ENCODE measurements around the gene ABCA7.

Gene ABCA7

DNA sequence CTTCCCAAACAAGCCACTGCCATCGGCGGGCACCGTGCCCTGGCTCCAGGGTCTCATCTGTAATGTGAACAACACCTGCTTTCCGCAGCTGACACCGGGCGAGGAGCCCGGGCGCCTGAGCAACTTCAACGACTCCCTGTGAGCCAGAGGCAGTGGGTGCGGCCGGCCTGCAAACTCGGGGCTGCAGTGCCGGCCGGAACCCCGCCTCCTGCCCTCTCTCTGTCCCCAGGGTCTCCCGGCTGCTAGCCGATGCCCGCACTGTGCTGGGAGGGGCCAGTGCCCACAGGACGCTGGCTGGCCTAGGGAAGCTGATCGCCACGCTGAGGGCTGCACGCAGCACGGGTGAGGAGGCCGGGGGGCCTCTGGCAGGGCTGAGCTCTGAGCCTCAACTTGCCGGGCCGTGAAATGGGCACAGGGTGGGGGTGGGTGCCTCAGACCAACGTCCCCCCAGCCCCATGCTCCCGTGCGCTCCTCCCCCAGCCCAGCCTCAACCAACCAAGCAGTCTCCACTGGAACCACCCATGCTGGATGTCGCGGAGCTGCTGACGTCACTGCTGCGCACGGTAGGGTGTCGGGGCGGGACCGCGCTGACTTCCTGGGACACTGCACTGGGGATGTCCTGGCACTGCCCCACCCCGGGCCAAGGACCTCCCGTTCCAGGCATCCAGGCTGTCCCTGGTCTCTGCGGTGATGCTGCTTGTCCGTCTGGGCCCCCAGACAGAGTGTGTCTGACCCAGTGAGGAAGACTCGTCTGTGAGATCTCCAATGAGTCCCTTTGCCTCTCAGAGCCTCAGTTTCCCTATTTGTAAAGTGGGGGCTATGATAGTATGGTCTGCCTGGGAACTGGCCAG lies 2.2 kb downstream of the ABCA7 start:
- Histone ChIP-seq H4K20me1 (ENCODE audit: low read depth, low read length) (no peaks in the 10 kb centered on the region), H3K27ac (ENCODE audit: low read depth, low read length) (no peak overlapping the region), H3K27me3 (ENCODE audit: low read length) (no peaks in the 10 kb centered on the region), H3K79me2 (ENCODE audit: insufficient read depth, low read length) (peaks cover 13% of the 10 kb centered on the region), H3F3A (ENCODE audit: insufficient read depth) (peaks cover 31% of the 10 kb centered on the region), H3K4me3 (ENCODE audit: insufficient read depth, low read length, poor library complexity, severe bottlenecking) (no peak overlapping the region), H3K9ac (ENCODE audit: low read length) (no peak overlapping the region), H3K9me3 (ENCODE audit: insufficient read depth, low read length) (no peaks in the 10 kb centered on the region), H3K4me2 (ENCODE audit: low read depth, low read length, poor library complexity, severe bottlenecking) (no peak overlapping the region), H3K9me2 (replicated peaks; ENCODE audit: insufficient read depth, low read length) (no peaks in the 10 kb centered on the region), H2AFZ (ENCODE audit: low read depth, low read length, severe bottlenecking) (no peak overlapping the region), H3K36me3 (ENCODE audit: low read length) (peaks cover 4% of the 10 kb centered on the region; the same call in 1 of the 2 replicates)
- TF ChIP-seq, protein P1, sequence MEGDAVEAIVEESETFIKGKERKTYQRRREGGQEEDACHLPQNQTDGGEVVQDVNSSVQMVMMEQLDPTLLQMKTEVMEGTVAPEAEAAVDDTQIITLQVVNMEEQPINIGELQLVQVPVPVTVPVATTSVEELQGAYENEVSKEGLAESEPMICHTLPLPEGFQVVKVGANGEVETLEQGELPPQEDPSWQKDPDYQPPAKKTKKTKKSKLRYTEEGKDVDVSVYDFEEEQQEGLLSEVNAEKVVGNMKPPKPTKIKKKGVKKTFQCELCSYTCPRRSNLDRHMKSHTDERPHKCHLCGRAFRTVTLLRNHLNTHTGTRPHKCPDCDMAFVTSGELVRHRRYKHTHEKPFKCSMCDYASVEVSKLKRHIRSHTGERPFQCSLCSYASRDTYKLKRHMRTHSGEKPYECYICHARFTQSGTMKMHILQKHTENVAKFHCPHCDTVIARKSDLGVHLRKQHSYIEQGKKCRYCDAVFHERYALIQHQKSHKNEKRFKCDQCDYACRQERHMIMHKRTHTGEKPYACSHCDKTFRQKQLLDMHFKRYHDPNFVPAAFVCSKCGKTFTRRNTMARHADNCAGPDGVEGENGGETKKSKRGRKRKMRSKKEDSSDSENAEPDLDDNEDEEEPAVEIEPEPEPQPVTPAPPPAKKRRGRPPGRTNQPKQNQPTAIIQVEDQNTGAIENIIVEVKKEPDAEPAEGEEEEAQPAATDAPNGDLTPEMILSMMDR (IDR thresholded peaks at IDR 0.05; ENCODE audit: insufficient read depth, low read length, poor library complexity, severe bottlenecking): no peak
- no peak for TF ChIP-seq EZH2phosphoT487 (conservative IDR thresholded peaks at IDR 0.05; ENCODE audit: low read length)

DNA sequence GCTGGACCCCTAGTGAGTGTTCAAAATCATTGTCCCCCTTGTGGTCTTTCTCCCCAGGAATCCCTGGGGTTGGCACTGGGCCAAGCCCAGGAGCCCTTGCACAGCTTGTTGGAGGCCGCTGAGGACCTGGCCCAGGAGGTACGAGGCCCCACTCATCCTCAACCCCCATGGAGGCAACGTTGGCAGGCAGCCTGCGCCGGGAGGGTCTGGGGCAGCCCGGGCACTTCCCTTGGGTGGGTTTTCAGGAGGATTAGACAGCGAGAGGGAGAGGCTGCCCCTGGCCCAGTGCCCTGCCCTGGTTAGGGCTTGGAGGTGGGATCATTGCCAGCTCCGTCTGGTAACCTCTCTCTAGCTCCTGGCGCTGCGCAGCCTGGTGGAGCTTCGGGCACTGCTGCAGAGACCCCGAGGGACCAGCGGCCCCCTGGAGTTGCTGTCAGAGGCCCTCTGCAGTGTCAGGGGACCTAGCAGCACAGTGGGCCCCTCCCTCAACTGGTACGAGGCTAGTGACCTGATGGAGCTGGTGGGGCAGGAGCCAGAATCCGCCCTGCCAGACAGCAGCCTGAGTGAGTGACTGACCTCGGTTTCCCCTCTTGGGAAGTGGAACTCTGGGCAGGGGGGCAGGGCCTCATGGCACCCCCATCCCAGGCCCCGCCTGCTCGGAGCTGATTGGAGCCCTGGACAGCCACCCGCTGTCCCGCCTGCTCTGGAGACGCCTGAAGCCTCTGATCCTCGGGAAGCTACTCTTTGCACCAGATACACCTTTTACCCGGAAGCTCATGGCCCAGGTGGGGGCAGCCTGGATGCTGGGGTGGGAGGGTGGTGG lies 3.0 kb downstream of the ABCA7 start:
- Histone ChIP-seq H3K79me2 (ENCODE audit: insufficient read depth, low read length) (peaks cover 13% of the 10 kb centered on the region), H3K27ac (ENCODE audit: low read depth, low read length) (no peak overlapping the region), H2AFZ (ENCODE audit: low read depth, low read length, severe bottlenecking) (no peak overlapping the region), H3K9ac (ENCODE audit: low read length) (no peak overlapping the region), H3F3A (ENCODE audit: insufficient read depth) (peaks cover 24% of the 10 kb centered on the region), H3K4me3 (ENCODE audit: insufficient read depth, low read length, poor library complexity, severe bottlenecking) (no peak overlapping the region), H3K9me2 (replicated peaks; ENCODE audit: insufficient read depth, low read length) (no peaks in the 10 kb centered on the region), H4K20me1 (ENCODE audit: low read depth, low read length) (no peaks in the 10 kb centered on the region), H3K9me3 (ENCODE audit: insufficient read depth, low read length) (no peaks in the 10 kb centered on the region), H3K4me2 (ENCODE audit: low read depth, low read length, poor library complexity, severe bottlenecking) (no peak overlapping the region), H3K36me3 (ENCODE audit: low read length) (peaks cover 4% of the 10 kb centered on the region; the same call in 1 of the 2 replicates), H3K27me3 (ENCODE audit: low read length) (no peaks in the 10 kb centered on the region)
- no peak for TF ChIP-seq EZH2phosphoT487 (conservative IDR thresholded peaks at IDR 0.05; ENCODE audit: low read length)
- TF ChIP-seq, protein P1 (IDR thresholded peaks at IDR 0.05; ENCODE audit: insufficient read depth, low read length, poor library complexity, severe bottlenecking): no peak

DNA sequence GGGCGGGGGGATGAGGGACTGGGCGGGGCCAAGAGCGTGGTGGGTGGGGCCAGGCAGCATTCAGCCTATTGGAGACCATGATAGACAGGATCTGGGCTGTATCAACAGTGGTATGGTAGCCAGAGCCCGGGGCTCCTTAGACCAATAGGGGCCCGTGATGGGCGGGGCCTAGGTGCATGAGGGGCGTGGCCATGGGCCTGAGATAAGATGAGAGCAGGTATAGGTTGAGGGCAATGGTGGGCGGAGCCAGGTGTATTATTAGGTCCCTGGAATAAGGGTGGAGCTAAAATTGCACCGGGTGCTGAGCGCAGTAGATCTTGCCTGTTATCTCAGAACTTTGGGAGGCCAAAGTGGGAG lies 5.3 kb downstream of the ABCA7 start:
- H3K27ac ChIP-seq (ENCODE audit: low read depth, low read length): no peak overlapping the region
- no peaks in the 10 kb centered on the region for H3K9me3 ChIP-seq (ENCODE audit: insufficient read depth, low read length)
- H3K9ac ChIP-seq (ENCODE audit: low read length): no peak overlapping the region

More for the DNA sequence above, 5.3 kb downstream of the ABCA7 start:
- H3K36me3 ChIP-seq (ENCODE audit: low read length): peaks cover 4% of the 10 kb centered on the region; the same call in 1 of the 2 replicates
- TF ChIP-seq, protein P1 (IDR thresholded peaks at IDR 0.05; ENCODE audit: insufficient read depth, low read length, poor library complexity, severe bottlenecking): no peak
- TF ChIP-seq EZH2phosphoT487 (conservative IDR thresholded peaks at IDR 0.05; ENCODE audit: low read length): no peak
- H3F3A ChIP-seq (ENCODE audit: insufficient read depth): peaks cover 5% of the 10 kb centered on the region; the same call in 1 of the 2 replicates
- H3K4me3 ChIP-seq (ENCODE audit: insufficient read depth, low read length, poor library complexity, severe bottlenecking): no peak overlapping the region
- H3K79me2 ChIP-seq (ENCODE audit: insufficient read depth, low read length): peaks cover 11% of the 10 kb centered on the region
- H3K4me2 ChIP-seq (ENCODE audit: low read depth, low read length, poor library complexity, severe bottlenecking): no peak overlapping the region
- no peak overlapping the region for H2AFZ ChIP-seq (ENCODE audit: low read depth, low read length, severe bottlenecking)
- no peaks in the 10 kb centered on the region for H3K9me2 ChIP-seq (replicated peaks; ENCODE audit: insufficient read depth, low read length)
- no peaks in the 10 kb centered on the region for H3K27me3 ChIP-seq (ENCODE audit: low read length)
- no peaks in the 10 kb centered on the region for H4K20me1 ChIP-seq (ENCODE audit: low read depth, low read length)

Measured in SU-DHL-6 (cell line).